Esophagus (tissue), 2 donors: ENCODE results near the gene HDAC11. TPM values are rescaled to one million over a fixed set of nuclear protein-coding genes. Genes with fewer than 3 reads are reported as not detected.

Source experiments
- H3K27ac ChIP-seq, 2 donors: one replicate each; pipeline ENCODE4 v1.5.1; 2013; ENCODE audit warnings: low read depth in 2 of 2, mild to moderate bottlenecking in 2 of 2, inconsistent platforms in 1 of 2, low read length in 1 of 2, moderate library complexity in 1 of 2
- H3K27me3 ChIP-seq, 2 donors: one replicate each; pipeline ENCODE4 v1.6.1; 2013; ENCODE audit warnings: low read length in 2 of 2, control low read depth in 1 of 2, mild to moderate bottlenecking in 1 of 2; ENCODE audit not compliant: insufficient read depth in 2 of 2, control insufficient read depth in 1 of 2
- H3K36me3 ChIP-seq, 2 donors: one replicate each; pipeline ENCODE4 v1.6.1; 2013; ENCODE audit warnings: low read length in 1 of 2; ENCODE audit not compliant: control insufficient read depth in 2 of 2, insufficient read depth in 2 of 2
- H3K4me1 ChIP-seq, 2 donors: one replicate each; pipeline ENCODE4 v1.6.1; 2013; ENCODE audit warnings: low read length in 1 of 2; ENCODE audit not compliant: control insufficient read depth in 2 of 2, insufficient read depth in 2 of 2
- H3K4me3 ChIP-seq, 2 donors: one replicate each; pipeline ENCODE4 v1.5.1; 2013; ENCODE audit warnings: low read length in 2 of 2, mild to moderate bottlenecking in 2 of 2, low read depth in 1 of 2, moderate library complexity in 1 of 2
- H3K9me3 ChIP-seq, 2 donors: one replicate each; pipeline ENCODE4 v1.6.1; 2013; ENCODE audit warnings: mild to moderate bottlenecking in 2 of 2, low read depth in 1 of 2, low read length in 1 of 2, moderate library complexity in 1 of 2; ENCODE audit not compliant: control insufficient read depth in 2 of 2, insufficient read depth in 1 of 2
- WGBS, 2 donors: extraction: QIAGEN DNeasy Blood & Tissue Kit; methylation state at CpG; one replicate each; pipeline ENCODE4 v1.1.7; 2013; 5-methylcytosine and 5-hydroxymethylcytosine counted together
- polyA plus RNA-seq, 2 donors: library from polyadenylated mRNA; stranded (reverse); fragments of 200-250 nt; gene quantifications; one replicate each; pipeline ENCODE4 v1.2.3, GENCODE V29; 2013
- donor health status: healthy with polysubstance abuse.
- donor health status: Bipolar disorder and iron deficiency.

Gene HDAC11
- polyA plus RNA-seq, 2 donors: 12.9 TPM

DNA sequence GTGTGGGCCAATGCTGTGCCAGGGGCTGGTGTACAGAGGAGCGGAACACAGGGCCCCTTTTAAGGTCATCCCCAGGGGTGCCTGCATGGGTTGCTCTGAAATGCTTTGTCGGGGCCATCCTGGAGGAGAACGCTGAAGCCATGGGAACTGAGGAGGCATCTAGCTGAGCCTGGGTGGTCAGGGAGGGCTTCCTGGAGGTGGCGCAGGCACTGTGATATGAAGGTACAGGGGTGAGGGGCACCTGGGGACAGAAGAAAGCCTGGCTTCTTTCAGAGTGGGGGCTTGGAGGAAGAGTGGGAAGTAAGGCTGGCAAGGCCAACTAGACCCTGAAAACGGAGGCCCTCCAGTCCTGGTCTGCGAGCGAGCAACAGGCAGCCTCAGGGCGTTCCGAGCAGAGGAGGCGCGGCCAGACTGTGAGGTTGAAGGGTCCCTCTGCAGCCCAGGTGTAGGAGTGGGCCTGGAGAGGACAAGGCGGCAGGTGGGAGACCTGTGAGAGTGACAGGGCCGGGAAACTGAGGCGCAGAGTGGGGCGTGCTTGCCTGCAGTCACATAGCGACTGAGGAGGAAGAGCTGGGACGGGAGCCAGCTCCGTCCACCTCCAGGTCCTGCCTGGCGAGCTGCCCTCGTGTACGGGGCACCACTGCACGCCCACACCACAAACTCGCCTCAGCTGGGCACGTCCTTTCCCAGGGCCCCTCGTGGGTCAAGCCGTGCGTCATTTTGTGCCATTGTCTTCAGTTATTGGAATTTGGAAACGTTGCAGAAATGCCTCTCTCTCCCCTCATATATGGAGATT, 72.9 kb downstream of the HDAC11 start:
- Histone ChIP-seq H3K36me3 (no peaks in the 10 kb centered on the region), H3K9me3 (no peaks in the 10 kb centered on the region), H3K4me1 (peaks cover 4 to 7% of the 10 kb centered on the region in 2 donors), H3K4me3 (no peak overlapping the region), H3K27ac (no peak overlapping the region), H3K27me3 (no peaks in the 10 kb centered on the region)
- WGBS, 2 donors: 62 to 66% methylated on average over 28 of the region's 28 CpGs

DNA sequence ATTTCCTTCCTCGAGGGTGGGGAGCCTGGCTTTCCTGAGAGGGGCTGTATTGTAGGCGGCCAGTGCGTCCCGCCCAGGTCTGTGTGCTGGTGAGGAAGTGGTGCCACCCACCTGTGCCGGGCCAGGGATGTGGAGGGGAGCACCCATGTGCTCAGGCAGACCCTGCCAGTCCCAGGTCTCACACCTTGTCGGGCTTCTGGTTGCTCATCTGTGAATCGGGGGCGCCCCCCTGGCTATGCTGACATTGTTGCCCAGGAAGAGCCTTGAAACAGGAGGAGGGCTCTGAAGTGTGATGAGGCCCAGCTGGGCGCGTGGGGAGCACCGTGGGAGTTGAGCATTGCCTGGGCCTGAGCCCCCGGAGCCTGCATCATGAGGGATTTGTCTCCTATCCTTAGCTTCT, 73.6 kb downstream of the HDAC11 start:
- no peaks in the 10 kb centered on the region for H3K9me3 ChIP-seq
- H3K36me3 ChIP-seq: no peaks in the 10 kb centered on the region
- H3K27ac ChIP-seq: no peak overlapping the region
- H3K4me1 ChIP-seq: peaks cover 4% of the 10 kb centered on the region in 2 donors
- H3K27me3 ChIP-seq: no peaks in the 10 kb centered on the region
- WGBS, 2 donors: 57 to 65% methylated on average over 12 of the region's 12 CpGs
- no peak overlapping the region for H3K4me3 ChIP-seq

DNA sequence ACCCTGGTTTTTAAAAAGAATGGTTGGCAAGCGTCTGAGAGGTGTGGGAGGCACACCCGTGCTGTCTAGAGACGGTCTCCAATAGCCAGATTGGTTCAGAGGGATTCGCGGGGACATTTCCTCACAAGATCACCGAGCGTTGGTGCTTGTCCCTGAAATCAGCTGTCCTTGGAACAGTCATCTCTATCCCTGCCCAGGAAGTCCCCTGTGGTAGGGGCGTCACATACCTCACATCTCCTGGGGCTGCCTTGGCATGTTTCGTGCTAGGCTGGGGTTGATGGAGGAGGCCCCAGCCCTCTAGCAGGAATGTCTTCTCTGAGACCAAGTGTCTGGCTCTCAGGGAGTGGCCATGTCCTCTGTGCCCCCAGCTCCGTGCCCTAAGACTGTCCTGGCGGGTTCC, 75.6 kb downstream of the HDAC11 start:
- 71 to 74% methylated on average over 11 of the region's 11 CpGs for WGBS, 2 donors
- H3K4me3 ChIP-seq: no peak overlapping the region
- H3K9me3 ChIP-seq: no peaks in the 10 kb centered on the region
- H3K36me3 ChIP-seq: no peaks in the 10 kb centered on the region
- H3K4me1 ChIP-seq: peaks cover 0 to 6% of the 10 kb centered on the region in 2 donors
- H3K27me3 ChIP-seq: no peaks in the 10 kb centered on the region
- H3K27ac ChIP-seq: peak overlapping the region in 1 of 2 donors; percentile 5

Other genes starting within 250 kb of the HDAC11 start
- gene NUP210, start 60.0 kb upstream of the HDAC11 start, polyA plus RNA-seq: 1 to 10 TPM; 5.7 to 5.9 TPM
- 1 to 10 TPM; 2.7 to 6.0 TPM for gene FBLN2, start 68.8 kb downstream of the HDAC11 start, polyA plus RNA-seq